HepG2 (cell line): Measurements from ENCODE around the gene BSN.

Experiments
- AGO2 ChIP-seq: fragments of 200-400 bp; formaldehyde crosslinking; optimal IDR thresholded peaks from 2 replicates; pipeline ENCODE3; 2017; ENCODE audit warnings: mild to moderate bottlenecking, low read depth, low read length, moderate library complexity
- CCAR2 ChIP-seq: fragments of 200-400 bp; formaldehyde crosslinking; optimal IDR thresholded peaks from 2 replicates; pipeline ENCODE3; 2018; ENCODE audit warnings: low read depth, mild to moderate bottlenecking, low read length, moderate library complexity
- GABPA ChIP-seq, 2 experiments: IDR thresholded peaks; 2 replicates each; pipeline ENCODE4 v1.6.1; 2011 to 2016; ENCODE audit warnings: low read depth in 2 of 2, low read length in 1 of 2, missing biosample characterization in 1 of 2, missing genetic modification characterization in 1 of 2
- GATA4 ChIP-seq: sonication (generic); IDR thresholded peaks from 2 replicates; pipeline ENCODE4 v1.6.1; 2016; ENCODE audit warnings: antibody characterized with exemption, low read depth, borderline replicate concordance
- TAF1 ChIP-seq: sonication (generic); formaldehyde crosslinking; IDR thresholded peaks from 2 replicates; pipeline ENCODE4 v1.4.0; 2020; ENCODE audit warnings: missing genetic modification reagents
- UBTF ChIP-seq: sonication (generic); formaldehyde crosslinking; IDR thresholded peaks from 2 replicates; pipeline ENCODE4 v1.4.0; 2020; ENCODE audit warnings: mild to moderate bottlenecking, missing genetic modification reagents
- TF ChIP-seq, protein P1 (sequence below): sonication (generic); formaldehyde crosslinking; IDR thresholded peaks from 2 replicates; pipeline ENCODE4 v1.5.0; 2020; ENCODE audit warnings: mild to moderate bottlenecking, missing genetic modification reagents, moderate library complexity
- TF ChIP-seq, protein P2 (sequence below): sonication (generic); formaldehyde crosslinking; conservative IDR thresholded peaks from 2 replicates; pipeline ENCODE4 v1.8.0; 2022; ENCODE audit warnings: mild to moderate bottlenecking, moderate library complexity, missing genetic modification reagents
- TF ChIP-seq, protein P3 (sequence below): fragments of 450-650 bp; IDR thresholded peaks from 2 replicates; pipeline ENCODE4 v1.6.1; 2017

GRCh38 chr3:49704629-49705028, 150.4 kb downstream of the BSN start:
- no peak for TF ChIP-seq CCAR2
- TF ChIP-seq, protein P1, sequence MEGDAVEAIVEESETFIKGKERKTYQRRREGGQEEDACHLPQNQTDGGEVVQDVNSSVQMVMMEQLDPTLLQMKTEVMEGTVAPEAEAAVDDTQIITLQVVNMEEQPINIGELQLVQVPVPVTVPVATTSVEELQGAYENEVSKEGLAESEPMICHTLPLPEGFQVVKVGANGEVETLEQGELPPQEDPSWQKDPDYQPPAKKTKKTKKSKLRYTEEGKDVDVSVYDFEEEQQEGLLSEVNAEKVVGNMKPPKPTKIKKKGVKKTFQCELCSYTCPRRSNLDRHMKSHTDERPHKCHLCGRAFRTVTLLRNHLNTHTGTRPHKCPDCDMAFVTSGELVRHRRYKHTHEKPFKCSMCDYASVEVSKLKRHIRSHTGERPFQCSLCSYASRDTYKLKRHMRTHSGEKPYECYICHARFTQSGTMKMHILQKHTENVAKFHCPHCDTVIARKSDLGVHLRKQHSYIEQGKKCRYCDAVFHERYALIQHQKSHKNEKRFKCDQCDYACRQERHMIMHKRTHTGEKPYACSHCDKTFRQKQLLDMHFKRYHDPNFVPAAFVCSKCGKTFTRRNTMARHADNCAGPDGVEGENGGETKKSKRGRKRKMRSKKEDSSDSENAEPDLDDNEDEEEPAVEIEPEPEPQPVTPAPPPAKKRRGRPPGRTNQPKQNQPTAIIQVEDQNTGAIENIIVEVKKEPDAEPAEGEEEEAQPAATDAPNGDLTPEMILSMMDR (CRISPR knock-in tag): no peak
- no peak for TF ChIP-seq AGO2
- TF ChIP-seq, protein P2, sequence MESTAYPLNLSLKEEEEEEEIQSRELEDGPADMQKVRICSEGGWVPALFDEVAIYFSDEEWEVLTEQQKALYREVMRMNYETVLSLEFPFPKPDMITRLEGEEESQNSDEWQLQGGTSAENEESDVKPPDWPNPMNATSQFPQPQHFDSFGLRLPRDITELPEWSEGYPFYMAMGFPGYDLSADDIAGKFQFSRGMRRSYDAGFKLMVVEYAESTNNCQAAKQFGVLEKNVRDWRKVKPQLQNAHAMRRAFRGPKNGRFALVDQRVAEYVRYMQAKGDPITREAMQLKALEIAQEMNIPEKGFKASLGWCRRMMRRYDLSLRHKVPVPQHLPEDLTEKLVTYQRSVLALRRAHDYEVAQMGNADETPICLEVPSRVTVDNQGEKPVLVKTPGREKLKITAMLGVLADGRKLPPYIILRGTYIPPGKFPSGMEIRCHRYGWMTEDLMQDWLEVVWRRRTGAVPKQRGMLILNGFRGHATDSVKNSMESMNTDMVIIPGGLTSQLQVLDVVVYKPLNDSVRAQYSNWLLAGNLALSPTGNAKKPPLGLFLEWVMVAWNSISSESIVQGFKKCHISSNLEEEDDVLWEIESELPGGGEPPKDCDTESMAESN (CRISPR knock-in tag): no peak
- no peak for TF ChIP-seq UBTF
- TF ChIP-seq TAF1 (CRISPR knock-in tag): no peak
- TF ChIP-seq GABPA (IDR thresholded peaks at IDR 0.05; ENCODE audit: low read depth, low read length): no peak
- TF ChIP-seq GABPA (CRISPR knock-in tag; IDR thresholded peaks at IDR 0.05; ENCODE audit: low read depth): no peak
- TF ChIP-seq, protein P3, sequence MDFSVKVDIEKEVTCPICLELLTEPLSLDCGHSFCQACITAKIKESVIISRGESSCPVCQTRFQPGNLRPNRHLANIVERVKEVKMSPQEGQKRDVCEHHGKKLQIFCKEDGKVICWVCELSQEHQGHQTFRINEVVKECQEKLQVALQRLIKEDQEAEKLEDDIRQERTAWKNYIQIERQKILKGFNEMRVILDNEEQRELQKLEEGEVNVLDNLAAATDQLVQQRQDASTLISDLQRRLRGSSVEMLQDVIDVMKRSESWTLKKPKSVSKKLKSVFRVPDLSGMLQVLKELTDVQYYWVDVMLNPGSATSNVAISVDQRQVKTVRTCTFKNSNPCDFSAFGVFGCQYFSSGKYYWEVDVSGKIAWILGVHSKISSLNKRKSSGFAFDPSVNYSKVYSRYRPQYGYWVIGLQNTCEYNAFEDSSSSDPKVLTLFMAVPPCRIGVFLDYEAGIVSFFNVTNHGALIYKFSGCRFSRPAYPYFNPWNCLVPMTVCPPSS: no peak
- TF ChIP-seq GATA4: no peak
